GM12801 (cell line): Measurements from ENCODE around the gene MED27.

Experiments used
- TF ChIP-seq, protein P1 (sequence below): IDR thresholded peaks from one replicate; pipeline ENCODE4 v1.5.1; 2011; ENCODE audit warnings: control low read depth; ENCODE audit not compliant: insufficient read length; ENCODE audit errors: extremely low read depth

MED27 gene

DNA sequence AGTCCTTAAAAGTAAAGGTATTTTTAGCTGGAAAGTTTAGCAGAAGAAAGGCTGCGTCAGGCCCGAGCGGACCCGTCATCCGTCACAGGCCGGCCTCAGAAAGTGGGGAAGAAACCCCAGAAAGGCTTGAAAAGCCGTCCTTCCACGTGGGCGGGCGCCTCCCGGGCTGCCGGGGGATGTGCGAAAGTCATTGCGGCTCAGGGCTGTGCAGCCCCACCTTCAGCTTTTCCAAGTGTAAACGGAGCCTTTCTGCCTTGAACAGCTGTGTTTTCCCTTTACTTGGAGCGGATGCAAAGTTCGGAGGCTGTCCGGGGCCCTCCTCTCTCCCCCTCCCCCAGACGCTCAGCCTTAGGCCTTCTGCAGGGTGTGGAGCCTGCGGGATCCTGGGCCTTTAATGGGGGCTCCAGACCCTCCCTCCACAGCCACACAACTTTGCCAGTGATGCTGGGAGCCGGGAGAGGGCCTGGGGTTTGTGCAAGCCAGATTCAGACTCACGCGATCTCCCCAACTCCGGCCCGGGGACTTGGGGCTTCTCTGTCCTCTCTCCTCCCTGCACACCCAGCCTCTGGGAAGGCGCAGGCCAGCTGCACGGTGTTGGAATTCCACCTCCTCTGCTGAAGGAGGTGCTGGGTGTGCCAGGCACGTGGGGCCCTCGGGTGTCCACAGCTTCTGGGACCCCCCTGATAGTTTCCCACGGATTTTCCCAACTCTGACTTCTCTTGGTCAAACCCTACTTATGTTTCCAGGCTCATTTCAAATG, 244.3 kb downstream of the MED27 start:
- TF ChIP-seq, protein P1, sequence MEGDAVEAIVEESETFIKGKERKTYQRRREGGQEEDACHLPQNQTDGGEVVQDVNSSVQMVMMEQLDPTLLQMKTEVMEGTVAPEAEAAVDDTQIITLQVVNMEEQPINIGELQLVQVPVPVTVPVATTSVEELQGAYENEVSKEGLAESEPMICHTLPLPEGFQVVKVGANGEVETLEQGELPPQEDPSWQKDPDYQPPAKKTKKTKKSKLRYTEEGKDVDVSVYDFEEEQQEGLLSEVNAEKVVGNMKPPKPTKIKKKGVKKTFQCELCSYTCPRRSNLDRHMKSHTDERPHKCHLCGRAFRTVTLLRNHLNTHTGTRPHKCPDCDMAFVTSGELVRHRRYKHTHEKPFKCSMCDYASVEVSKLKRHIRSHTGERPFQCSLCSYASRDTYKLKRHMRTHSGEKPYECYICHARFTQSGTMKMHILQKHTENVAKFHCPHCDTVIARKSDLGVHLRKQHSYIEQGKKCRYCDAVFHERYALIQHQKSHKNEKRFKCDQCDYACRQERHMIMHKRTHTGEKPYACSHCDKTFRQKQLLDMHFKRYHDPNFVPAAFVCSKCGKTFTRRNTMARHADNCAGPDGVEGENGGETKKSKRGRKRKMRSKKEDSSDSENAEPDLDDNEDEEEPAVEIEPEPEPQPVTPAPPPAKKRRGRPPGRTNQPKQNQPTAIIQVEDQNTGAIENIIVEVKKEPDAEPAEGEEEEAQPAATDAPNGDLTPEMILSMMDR, result no peak

DNA sequence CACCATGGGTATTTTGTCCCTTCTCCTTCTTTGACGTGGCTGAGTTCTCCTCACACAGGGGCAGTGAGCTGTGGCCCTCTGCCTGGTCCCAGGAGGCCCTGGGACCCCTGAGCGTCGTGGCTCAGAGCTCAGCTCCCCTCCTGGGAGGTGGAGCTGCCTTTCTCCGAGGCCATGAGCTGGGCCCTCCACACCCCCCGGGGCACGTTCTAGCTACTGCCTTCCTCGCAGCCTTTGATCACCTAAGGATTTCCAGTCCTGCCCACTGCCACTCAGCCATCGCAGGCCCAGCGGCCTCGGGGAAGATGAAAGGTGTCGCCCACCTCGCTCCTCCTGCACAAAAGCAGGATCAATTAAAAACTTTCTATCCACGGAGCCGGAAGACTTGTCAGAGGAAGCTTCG, 244.9 kb downstream of the MED27 start:
- TF ChIP-seq, protein P1, result no peak

DNA sequence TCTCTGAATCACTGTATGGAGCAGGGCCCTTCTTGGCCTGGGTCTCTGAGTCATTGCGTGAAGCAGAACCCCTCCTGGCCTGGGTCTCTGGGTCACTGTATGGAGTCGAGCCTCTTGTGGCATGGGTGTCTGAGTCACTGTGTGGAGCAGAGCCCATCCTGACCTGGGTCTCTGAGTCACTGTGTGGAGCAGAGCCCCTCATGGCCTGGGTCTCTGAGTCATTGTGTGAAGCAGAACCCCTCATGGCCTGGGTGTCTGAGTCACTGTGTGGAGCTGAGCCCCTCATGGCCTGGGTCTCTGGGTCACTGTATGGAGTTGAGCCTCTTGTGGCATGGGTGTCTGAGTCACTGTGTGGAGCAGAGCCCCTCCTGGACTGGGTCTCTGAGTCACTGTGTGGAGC, 245.8 kb downstream of the MED27 start:
- TF ChIP-seq, protein P1, result no peak

DNA sequence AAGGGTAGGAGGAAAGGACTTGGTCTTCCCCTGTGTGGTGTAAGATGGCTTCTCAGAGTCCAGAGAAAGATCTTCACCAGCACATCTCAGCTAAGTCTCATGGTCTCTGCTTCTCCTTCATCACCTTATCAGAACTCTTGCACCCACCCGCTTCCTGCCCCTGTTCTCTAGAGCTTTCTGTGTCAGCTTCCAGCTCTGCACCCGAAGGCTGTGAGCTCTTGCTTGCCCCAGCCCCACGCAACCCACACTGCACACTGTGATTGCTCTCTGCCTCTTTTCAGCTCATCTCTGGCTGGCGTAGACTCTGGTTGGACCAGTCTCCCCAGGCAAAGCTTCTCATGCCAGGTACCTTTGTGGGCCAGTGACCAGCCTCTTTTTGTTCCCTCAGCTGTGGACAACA, 246.6 kb downstream of the MED27 start:
- TF ChIP-seq, protein P1, result no peak

DNA sequence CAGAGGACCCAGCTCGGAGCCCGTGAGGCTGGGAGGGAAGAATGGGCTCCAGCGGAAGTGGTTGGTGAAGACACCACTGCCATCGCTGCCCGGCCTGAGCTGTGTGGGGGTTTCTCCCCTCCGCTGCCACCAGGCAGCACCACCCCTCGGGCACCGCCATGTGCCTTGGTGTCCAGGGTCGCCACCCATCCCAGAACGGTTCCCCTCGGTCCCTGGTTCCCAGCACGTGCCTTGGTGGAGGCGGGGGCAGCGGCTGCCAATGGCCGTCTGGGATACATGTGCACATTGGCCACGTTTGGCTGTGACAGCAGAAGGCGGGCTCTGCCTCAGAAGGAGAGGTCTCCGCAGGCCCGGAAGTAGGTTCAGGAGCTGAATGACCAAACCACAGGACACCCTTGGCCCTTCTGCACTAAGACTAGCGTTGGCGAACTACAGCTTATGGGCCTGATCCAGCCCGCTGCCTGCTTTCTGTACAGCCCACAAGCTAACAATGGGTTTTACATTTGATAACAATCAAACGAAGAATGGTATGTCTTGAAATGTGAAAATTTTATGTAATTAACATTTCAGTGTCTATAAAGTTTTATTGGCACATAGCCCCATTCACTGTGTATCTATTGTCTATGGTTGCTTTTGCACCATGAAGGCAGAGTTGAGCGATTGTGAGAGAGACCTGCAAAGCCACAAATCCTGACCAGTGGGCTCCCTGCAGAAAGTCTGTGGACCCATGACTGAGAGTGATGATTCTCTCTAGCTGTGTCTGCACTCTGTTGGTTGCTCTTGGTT, 248.1 kb downstream of the MED27 start:
- TF ChIP-seq, protein P1, result no peak

DNA sequence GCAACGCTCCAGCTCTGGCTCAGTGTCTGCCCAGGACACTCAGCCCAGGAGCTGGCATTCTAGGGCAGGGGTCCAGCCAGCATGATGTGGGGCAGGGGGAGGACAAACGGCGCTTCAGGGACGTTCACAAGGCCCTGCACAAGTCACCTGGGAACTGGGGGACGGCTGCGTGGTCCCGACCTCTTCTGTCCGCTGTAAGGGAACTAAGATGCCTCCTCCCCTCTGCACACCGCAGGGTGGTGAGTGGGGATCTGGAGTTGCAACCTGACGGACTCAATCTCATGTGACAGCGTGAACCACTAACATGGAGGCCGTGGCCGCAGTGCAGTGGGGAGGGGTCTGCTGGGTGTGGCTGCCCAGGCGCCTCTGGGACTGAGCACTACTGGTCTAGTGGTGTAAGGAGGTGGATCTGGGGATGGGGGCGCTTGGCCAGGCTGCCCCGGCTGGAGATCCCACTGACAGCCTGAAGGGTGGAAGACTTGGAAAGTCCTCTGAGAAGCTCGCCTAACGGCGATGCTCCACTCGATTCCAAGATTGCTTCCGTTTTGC, 251.8 kb downstream of the MED27 start:
- TF ChIP-seq, protein P1, result no peak

DNA sequence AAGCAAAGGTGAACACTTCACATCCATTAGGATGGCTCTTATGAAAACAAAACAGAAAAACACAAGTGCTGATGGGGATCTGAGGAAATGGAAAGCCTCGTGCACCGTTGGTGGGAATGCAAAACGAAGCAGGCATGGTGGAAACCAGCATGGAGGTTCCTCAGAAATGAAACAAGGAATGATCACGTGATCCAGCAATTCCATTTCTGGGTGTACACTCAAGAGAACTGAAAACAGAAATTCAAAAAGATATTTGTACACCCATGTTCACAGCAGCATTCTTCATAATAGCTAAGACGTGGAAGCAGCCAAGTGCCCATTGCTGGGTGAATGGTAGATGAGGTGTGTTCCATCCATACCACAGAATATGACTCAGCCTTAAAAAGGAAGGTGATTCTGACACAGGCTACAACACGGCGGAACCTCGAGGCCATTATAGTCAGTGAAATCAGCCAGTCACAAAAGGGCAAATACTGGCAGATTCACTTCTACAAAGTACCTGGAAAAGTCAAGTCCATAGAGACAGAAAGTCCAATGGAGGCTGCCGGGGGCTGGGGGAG, 252.6 kb downstream of the MED27 start:
- TF ChIP-seq, protein P1, result no peak
